LNCaP clone FGC (cell line): ENCODE data around the gene PTP4A2.

Experiments used
- DNase-seq: peaks from one replicate; pipeline ENCODE4 v3.0.0-alpha.2; 2011; ENCODE audit warnings: low read depth
- H3K4me3 ChIP-seq: 2 replicates; pipeline ENCODE4 v1.5.1; 2011; ENCODE audit warnings: mild to moderate bottlenecking, low read depth, low read length, control low read depth
- TF ChIP-seq, protein P1 (sequence below): IDR thresholded peaks from 2 replicates; pipeline ENCODE4 v1.5.1; 2012; ENCODE audit warnings: mild to moderate bottlenecking; ENCODE audit not compliant: control insufficient read depth, insufficient read depth; ENCODE audit errors: extremely low read depth

PTP4A2 gene

DNA sequence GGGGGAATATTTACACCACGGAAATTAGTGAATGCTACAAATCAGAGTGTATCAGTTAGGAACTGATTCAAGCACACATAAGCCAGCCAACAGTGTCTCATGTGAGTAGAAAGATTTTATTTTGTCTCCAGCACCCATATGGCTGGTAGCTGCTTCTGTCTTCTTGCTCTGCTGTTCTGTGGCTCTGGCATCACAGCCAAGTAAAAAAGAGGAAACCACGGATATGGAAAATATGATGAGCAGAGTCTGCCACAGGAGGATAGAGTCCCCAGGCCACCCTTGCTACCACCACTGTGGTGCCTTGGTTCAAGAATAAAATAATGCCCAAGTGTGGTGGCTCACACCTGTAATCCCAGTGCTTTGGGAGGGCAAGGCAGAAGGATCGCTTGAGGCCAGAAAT is 68.7 kb downstream of the PTP4A2 start:
- H3K4me3 ChIP-seq = no peak overlapping the region
- no peak for DNase-seq
- TF ChIP-seq, protein P1, sequence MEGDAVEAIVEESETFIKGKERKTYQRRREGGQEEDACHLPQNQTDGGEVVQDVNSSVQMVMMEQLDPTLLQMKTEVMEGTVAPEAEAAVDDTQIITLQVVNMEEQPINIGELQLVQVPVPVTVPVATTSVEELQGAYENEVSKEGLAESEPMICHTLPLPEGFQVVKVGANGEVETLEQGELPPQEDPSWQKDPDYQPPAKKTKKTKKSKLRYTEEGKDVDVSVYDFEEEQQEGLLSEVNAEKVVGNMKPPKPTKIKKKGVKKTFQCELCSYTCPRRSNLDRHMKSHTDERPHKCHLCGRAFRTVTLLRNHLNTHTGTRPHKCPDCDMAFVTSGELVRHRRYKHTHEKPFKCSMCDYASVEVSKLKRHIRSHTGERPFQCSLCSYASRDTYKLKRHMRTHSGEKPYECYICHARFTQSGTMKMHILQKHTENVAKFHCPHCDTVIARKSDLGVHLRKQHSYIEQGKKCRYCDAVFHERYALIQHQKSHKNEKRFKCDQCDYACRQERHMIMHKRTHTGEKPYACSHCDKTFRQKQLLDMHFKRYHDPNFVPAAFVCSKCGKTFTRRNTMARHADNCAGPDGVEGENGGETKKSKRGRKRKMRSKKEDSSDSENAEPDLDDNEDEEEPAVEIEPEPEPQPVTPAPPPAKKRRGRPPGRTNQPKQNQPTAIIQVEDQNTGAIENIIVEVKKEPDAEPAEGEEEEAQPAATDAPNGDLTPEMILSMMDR = no peak

DNA sequence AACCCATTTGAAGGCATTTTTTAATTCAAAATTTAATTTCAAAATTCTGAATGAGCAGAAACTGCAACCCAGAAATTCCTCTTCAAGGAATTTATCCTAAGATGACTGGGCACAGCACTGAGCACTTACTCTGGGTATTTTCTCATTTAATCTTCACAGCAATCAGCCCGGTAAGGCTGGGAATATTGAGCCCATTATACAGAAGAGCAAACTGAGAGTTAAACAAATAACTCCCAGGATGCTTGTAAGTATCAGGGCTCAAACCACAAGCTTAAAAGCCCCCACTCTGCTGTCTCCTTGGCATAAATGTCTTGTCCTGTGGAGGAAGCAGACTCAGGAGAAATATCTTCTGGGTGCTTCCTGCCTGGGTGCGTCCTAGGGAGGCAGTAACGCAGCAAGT is 69.3 kb downstream of the PTP4A2 start:
- no peak for DNase-seq
- TF ChIP-seq, protein P1 = no peak
- H3K4me3 ChIP-seq = no peak overlapping the region

GRCh38 chr1:31867546-31867945 is 70.6 kb downstream of the PTP4A2 start:
- TF ChIP-seq, protein P1 = no peak
- no peak for DNase-seq
- H3K4me3 ChIP-seq = no peak overlapping the region

- TF ChIP-seq, protein P1 = no peak
- DNase-seq = no peak
- H3K4me3 ChIP-seq = no peak overlapping the region
Measured at GRCh38 chr1:31866450-31867032, 71.6 kb downstream of the PTP4A2 start.

- no peak for DNase-seq
- TF ChIP-seq, protein P1 = no peak
- H3K4me3 ChIP-seq = no peak overlapping the region
Measured at GRCh38 chr1:31865728-31866449, 72.3 kb downstream of the PTP4A2 start.

GRCh38 chr1:31862071-31862470 is 76.1 kb downstream of the PTP4A2 start:
- no peak overlapping the region for H3K4me3 ChIP-seq
- TF ChIP-seq, protein P1 = no peak
- no peak for DNase-seq
